ENCODE measurements around the gene REV3L.
"Not testable (repeated sequence)": the region's sequence is repeated elsewhere in the genome, so short reads cannot be mapped to it uniquely, and the experiment has no call there.

Gene REV3L

GRCh38 chr6:111494951-111495635, 12.1 kb upstream of the REV3L start:
- DNase-seq, result peak in 1 of 2 donors; percentile 25

GRCh38 chr6:111492499-111492898, 9.5 kb upstream of the REV3L start:
- no peak for DNase-seq

- no peak for DNase-seq
Measured at GRCh38 chr6:111490067-111490466, 7.0 kb upstream of the REV3L start.

- DNase-seq, result peak; percentile 45 to 82
Measured at GRCh38 chr6:111487661-111488060, 4.6 kb upstream of the REV3L start.

DNA sequence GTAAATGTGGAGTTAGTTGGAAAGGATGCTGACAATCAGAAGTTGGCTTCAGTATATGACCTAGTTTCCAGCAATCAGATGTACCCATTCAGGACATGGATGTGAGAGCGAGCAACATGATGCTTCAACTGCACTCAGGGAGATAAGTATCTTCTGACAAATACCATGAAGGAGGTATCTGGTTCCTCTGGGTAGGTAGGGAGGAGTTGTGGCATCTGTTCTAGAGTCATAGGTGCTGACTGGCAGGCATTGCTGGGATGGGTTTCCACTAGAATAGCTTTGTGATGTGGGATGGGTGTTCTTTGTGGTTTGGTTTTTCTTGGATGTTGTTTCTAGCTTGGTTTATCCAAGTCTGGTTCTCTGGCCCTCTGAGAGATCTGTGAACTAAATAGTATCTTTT, 3.9 kb upstream of the REV3L start:
- DNase-seq, result no peak

GRCh38 chr6:111486475-111486874, 3.5 kb upstream of the REV3L start:
- no peak for DNase-seq

- no peak for DNase-seq
Measured at GRCh38 chr6:111485342-111485741, 2.3 kb upstream of the REV3L start.

- no peak for DNase-seq
Measured at GRCh38 chr6:111484633-111484930, 1.6 kb upstream of the REV3L start.

GRCh38 chr6:111483736-111484632, 966 bp upstream of the REV3L start:
- peak; percentile 84 to 91 for DNase-seq

DNA sequence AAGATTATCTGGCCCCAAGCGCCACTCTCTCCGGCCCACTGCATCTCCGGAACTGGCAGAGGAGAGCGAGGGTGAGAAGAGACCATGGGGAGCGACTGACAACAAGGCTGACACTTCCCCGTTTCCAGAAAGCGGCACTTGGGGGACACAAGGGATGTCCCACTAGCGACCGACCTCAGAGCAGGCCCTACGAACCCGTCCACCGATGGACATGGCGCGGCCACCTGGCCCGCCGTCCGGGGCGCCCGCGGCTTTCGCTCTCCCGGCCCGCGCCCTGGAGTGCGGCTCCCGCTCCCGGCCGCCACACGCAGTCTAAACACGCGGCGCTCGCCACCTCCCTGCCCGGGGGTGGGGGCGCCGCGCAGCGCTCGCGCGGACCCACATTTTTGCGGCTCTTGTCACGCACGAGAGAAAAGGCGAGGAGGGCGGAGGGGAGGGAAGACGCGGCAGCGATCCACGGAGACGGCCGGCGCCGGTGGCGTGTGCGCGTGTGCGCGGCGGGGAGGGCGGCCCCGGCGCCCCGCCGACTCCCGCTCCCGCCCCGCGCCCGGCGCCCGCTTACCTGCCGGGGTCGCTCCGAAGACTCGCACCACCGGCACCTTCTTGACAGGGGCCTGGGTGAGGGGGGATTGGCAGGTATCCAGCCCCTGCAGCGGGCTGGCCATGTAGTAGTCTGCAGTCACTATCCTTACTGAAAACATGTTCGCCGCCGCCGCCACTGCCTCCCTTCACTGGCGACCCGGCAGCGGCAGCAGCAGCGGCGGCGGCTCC, 645 bp downstream of the REV3L start:
- peak; percentile 48 to 61 for DNase-seq

GRCh38 chr6:111481836-111482187, 1.2 kb downstream of the REV3L start:
- no peak for DNase-seq

- no peak for DNase-seq
Measured at GRCh38 chr6:111480988-111481822, 1.8 kb downstream of the REV3L start.

DNA sequence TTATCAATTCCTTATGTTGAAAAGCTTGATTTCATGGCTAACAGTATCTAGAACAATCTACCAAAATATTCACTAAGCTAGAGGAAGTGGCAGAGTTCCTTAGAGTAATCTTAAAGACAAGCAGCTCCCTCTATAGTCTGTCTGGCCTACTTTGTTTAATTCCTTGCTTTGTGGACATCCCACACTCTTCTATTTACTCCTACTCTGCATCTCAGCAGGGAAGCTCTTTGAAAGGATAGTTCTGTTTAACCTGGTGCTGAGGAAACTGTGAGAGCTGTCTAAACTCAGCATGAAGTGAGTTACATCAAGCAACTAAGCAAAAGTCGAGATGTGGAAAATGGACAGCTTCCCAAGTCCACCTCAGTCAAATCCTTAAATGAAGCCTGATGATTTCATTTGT, 4.3 kb downstream of the REV3L start:
- peak; percentile 66 to 78 for DNase-seq

- no peak for DNase-seq
Measured at GRCh38 chr6:111478064-111478476, 4.9 kb downstream of the REV3L start.

- no peak for DNase-seq
Measured at GRCh38 chr6:111477481-111477938, 5.5 kb downstream of the REV3L start.

DNA sequence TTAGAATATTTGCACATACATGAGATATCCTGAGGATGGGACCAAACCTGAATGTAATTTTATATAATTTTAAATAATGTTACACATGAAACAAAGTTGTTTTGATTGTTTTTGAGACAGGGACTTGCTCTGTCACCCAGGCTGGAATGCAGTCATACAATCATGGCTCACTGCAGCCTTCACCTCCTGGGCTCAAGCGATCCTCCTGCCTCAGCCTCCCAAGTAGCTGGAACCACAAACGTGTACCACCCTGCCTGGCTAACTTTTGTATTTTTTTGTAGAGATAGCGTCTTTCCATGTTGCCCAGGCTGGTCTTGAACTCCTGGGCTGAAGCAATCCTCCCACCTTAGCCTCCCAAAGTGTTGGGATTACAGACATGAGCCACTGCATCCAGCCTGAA, 7.0 kb downstream of the REV3L start:
- DNase-seq, result not testable (repeated sequence)

GRCh38 chr6:111474771-111475170, 8.2 kb downstream of the REV3L start:
- DNase-seq, result no peak

- DNase-seq, result no peak
Measured at GRCh38 chr6:111474106-111474505, 8.9 kb downstream of the REV3L start.

DNA sequence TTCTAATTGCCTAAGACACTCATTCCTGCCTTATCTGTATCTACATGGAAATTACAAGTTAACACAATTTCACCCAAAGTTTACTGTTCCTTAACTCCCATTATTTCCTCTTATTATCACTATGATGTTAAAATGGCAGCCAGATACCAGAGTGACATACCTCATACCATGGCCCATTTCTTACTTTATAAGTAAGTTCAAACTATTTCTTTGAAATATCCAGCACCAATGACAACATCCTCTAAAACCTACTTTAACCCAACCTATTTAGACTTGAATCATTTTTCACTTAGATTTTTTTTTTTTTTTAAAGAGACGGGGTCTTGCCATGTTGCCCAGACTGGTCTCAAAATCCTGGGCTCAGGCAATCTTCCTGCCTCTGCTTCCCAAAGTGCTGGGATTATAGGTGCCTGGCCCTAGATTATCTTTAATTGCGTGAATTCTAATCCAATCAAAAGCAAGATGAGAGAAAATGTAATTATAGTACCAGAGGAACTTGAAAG, 10.0 kb downstream of the REV3L start:
- DNase-seq, result no peak

DNA sequence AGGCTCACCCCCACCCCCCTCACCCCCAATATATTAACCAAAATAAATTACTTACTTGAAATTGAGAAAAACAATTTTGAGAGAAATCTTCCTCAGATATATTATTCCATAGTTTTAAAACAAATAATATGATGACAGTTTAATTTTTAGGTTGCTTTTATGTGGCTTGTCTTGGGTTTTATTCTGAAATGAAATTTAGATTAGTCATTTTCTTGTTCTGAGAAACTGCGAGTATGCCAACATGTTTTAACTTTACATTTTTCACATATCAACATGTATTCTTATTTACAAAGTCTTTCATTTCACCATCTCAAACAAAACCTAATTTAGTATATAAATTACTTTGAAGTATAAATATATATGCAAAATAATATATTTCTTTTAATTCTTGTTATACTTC, 11.1 kb downstream of the REV3L start:
- DNase-seq, result no peak

DNA sequence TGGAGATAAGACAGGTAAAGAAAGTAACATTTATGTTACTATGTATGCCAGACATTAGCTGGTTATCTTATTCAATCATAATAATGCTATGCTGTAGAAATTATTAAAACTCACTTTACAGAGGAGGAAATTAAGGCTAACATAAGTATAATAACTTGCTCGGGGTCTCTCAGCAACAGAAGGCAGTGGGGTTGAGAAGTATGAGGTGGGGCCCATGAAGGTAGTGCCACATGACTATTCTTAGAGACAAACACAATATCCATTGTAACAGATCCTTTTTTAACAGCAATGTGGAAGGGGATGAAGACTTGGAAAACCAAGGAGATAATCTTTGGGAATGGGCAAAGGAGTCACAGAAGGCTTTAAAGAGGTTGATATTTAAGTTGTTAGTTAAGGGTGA, 11.5 kb downstream of the REV3L start:
- no peak for DNase-seq

- DNase-seq, result no peak
Measured at GRCh38 chr6:111470991-111471390, 12.0 kb downstream of the REV3L start.
